HG03045 (cell line): Measurements from ENCODE around the gene RSU1.

Source experiments
- ATAC-seq: cut with Tn5 transposase; IDR thresholded peaks from one replicate; pipeline ENCODE4 v1.9.1; 2021; ENCODE audit warnings: mild to moderate bottlenecking, moderate library complexity; ENCODE audit not compliant: unreplicated experiment

RSU1 gene

GRCh38 chr10:16611037-16611436, 206.2 kb downstream of the RSU1 start:
- no peak for ATAC-seq

- ATAC-seq: no peak
Measured at GRCh38 chr10:16609211-16609610, 208.0 kb downstream of the RSU1 start.

- ATAC-seq: no peak
Measured at GRCh38 chr10:16606923-16607322, 210.3 kb downstream of the RSU1 start.

- no peak for ATAC-seq
Measured at GRCh38 chr10:16606421-16606820, 210.8 kb downstream of the RSU1 start.

GRCh38 chr10:16603308-16603707, 213.9 kb downstream of the RSU1 start:
- ATAC-seq: no peak

- ATAC-seq: no peak
Measured at GRCh38 chr10:16602104-16602775, 215.0 kb downstream of the RSU1 start.

- no peak for ATAC-seq
Measured at GRCh38 chr10:16599662-16600061, 217.6 kb downstream of the RSU1 start.

- no peak for ATAC-seq
Measured at GRCh38 chr10:16597656-16598055, 219.6 kb downstream of the RSU1 start.

GRCh38 chr10:16592378-16592777, 224.8 kb downstream of the RSU1 start:
- ATAC-seq: no peak

- peak; percentile 91 for ATAC-seq
Measured at GRCh38 chr10:16586358-16587138, 230.7 kb downstream of the RSU1 start.

GRCh38 chr10:16585103-16585502, 232.1 kb downstream of the RSU1 start:
- ATAC-seq: no peak

GRCh38 chr10:16583382-16583781, 233.8 kb downstream of the RSU1 start:
- ATAC-seq: no peak

- no peak for ATAC-seq
Measured at GRCh38 chr10:16581202-16581601, 236.0 kb downstream of the RSU1 start.

- ATAC-seq: peak; percentile 91
Measured at GRCh38 chr10:16570731-16571130, 246.5 kb downstream of the RSU1 start.

- ATAC-seq: no peak
Measured at GRCh38 chr10:16566202-16566805, 250.9 kb downstream of the RSU1 start.

- ATAC-seq: no peak
Measured at GRCh38 chr10:16565604-16566003, 251.6 kb downstream of the RSU1 start.

GRCh38 chr10:16562891-16563290, 254.3 kb downstream of the RSU1 start:
- ATAC-seq: no peak

- no peak for ATAC-seq
Measured at GRCh38 chr10:16559236-16559773, 257.9 kb downstream of the RSU1 start.

- ATAC-seq: no peak
Measured at GRCh38 chr10:16547973-16548372, 269.3 kb downstream of the RSU1 start.

GRCh38 chr10:16545116-16545736, 272.0 kb downstream of the RSU1 start:
- ATAC-seq: no peak

GRCh38 chr10:16544591-16544990, 272.6 kb downstream of the RSU1 start:
- no peak for ATAC-seq
